Stimulated activated CD8-positive, alpha-beta memory T cell treated with anti-CD3 and anti-CD28 coated beads, Interleukin-4, amount 100 ng/mL, for 24 hours (primary cell): ENCODE measurements around the gene OR52R1.
"Not testable (repeated sequence)": the region's sequence is repeated elsewhere in the genome, so short reads cannot be mapped to it uniquely, and the experiment has no call there.

ENCODE experiments used
- DNase-seq: peaks from one replicate; pipeline ENCODE4 v3.0.0-alpha.2; 2020; ENCODE audit warnings: low read depth

Gene OR52R1

DNA sequence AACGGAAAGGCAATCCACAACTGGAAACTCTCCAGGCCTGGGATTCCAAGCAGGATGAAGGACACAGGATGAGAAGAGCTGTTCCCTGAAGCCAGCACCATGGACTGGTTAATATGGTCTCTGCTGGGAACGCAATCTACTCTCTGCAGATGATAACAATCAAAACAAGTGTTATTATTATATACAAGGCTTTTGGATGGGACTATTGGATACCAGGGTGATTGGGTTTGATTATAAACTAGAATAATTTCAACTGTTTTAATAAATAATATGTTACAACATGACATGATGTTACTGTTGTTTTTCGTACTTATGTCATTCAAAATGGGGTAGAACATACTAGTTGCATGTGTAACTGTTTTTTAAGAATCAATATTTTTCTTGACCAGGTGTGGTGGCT lies at the start of gene OR52R1:
Gene OR52R1, minus strand, starts transcription at position 101 of the 400 bp plus-strand sequence. Its CDS starts 0 bp downstream, at position 101.
- DNase-seq: no peak

DNA sequence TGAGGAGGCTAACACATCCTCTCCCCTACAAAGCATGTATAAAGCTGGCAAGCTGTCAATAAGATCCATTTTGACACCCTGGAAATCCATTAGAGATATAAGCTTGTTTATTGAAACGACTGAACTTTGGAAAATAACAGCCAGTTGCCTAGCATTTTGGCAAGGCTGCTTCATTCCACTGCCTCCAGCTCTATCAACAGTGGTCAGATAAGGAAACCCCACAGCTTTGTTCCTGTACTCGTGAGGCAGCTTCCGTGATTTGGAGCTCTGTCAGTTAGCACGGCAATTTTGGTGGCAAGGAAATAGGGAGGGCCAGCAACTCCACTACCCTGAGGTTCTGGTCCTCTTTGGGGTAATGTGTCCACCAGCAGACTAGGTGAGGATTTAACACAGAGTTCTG lies 46.9 kb upstream of the OR52R1 start:
- no peak for DNase-seq

DNA sequence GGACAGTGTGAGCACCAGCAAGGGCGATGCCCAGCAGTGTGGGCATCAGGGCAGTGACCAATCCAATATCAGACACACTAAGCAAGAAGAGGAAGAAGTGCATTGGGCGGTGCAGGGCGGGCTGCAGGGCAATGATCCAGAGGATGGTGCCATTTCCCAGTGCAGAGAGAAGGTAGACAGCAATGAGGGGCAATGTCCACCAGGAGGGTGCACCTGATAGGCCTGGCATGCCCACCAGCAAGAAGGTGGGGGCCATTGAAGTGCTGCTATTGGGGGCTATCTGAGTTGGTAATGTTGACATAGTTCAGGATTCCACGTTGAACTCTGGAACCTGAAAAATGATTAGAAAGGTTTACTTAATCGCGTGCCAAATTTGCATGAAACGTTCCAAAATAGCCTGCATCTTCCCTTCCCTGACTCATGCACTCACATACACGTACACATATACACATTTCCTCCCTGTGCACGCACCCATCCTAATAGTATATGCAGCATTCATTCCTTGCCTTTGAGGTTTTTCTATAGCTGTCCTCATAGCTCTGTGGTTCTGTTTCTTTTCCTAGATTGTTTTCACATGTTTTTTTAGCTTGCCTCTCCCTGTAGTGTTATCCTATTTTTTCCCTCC lies 44.8 kb upstream of the OR52R1 start, which contains the start of gene OR51S1:
Gene OR51S1, minus strand, starts transcription at position 301 of the 625 bp plus-strand sequence. Its CDS starts 0 bp downstream, at position 301.
- no peak for DNase-seq

DNA sequence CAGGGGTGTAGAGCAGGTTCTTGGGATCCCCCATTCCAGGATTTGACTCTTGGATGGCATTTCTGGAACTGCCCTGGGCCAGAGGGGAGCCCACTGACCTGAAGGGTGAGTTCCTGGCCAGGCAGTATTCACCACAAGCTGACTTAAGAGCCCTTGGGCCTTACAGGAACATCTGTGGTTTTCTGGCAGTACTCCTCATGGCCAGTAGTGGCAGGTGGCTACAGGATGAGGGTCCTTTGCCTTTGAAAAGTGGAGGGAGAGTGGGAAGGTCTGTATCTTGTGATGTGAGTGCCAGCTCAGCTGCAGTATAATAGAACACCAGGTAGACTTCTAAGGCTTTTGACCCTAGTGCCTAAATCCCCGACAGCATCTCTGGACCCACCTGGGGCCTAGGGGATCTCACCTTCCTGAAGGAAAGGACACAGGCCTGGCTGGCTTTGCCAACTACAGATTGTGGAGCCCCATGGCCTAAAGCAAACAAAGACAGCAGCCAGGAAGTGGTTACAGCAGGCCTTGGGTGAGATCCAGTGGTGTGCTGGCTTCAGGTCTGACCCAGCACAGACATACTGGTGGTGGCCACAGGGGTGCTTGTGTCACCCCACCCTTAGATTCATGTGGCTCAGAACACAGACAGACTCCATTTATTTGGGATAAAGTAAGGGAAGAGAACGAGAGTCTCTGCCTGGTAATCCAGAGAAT lies 35.8 kb upstream of the OR52R1 start:
- no peak for DNase-seq

DNA sequence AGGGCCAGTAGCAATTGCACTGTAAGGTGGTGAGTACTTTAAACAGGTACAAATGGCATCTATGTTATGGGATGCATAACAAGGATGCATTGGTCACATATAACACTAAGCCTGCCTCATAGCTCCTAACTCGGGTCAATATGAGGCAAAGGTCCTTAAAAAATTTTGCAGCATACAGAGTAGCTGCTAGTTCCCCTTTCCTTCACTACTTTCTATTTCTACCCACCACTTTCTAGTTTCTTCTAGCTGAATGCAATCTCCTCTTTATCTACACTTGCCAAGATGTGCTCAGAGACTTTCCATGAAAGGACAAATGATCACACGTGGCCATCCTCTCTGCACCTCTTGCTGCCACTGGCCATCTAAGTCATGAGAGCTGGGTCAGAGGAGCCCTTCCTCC lies 26.7 kb upstream of the OR52R1 start:
- DNase-seq: no peak

DNA sequence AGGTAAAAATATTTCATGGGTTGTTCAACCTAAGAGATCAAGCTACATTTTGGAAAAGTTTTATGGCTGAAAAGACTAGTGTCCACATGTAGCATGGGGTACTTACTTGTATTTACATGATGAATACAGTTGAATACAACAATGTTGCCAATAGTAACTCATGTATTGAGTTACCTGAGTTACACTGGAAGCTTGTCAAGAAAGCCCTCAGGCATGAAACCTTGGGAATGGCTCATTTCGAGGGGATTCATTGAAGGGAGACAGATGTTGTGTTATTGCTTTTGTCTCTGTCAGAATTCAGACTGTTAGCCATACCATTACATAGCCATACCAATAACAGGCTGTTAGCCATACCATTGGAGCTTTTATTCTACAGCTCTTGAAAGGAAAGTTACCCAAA lies 26.2 kb upstream of the OR52R1 start:
- DNase-seq: no peak

DNA sequence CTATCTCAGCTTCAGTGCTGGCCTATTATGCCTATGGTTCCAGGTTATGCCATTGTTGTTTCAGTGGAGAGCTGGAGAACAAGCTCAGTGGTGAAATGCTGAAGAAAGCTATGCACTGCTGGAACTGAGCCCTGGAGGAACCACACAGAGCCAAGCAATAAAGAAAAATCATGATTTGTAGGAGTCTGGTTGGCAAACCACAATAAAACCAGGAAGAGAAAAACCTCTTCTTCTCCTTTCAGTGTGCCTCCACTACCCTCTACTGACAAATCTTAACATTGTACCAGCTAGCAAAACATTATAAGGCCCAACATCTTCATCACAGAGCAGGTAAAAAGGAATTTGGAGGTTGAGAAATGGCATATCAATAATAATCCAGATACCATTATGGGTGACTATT lies 22.2 kb upstream of the OR52R1 start:
- DNase-seq: no peak

DNA sequence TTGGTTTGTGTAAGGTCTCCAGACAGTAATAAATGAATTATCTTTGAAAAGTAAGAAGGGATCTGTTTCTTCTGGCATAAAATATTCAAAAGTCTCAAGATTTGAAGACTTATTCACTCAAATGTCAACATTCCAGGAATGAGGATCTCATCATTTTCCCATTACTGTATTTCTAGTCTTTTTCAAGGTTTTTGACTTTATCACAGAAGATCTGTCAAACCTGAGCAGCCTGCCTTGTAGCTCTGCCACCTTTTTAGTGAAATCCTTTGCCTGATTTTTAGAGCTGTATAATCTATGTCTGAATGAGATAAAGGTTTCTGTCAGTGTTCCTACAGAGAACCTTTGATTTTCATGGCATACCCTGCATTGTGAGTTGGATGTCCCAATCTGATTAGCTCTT lies 21.0 kb upstream of the OR52R1 start:
- no peak for DNase-seq

DNA sequence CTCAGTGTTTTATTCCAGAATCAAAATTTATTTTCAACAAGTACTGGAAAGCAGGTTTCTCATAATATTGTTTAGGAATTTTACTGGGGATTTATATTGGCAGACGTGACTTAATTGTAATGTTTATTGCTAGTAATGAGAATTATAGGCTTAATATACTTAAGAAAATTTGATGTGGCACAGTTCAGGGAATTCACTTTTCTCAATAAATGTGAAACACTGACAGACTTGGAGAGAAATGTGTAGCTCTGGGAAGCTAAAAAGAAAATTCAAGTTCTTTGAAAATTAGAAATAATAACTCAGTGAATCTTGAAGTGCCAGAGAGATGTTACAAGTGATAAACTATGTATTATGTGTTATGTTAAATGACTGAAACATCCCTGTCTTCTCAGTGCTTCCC lies 16.8 kb upstream of the OR52R1 start, which contains the start of gene OR51F2:
Gene OR51F2, plus strand, starts transcription at position 301 of the 400 bp plus-strand sequence. CDS start 101 bp downstream, outside the sequence.
- no peak for DNase-seq

DNA sequence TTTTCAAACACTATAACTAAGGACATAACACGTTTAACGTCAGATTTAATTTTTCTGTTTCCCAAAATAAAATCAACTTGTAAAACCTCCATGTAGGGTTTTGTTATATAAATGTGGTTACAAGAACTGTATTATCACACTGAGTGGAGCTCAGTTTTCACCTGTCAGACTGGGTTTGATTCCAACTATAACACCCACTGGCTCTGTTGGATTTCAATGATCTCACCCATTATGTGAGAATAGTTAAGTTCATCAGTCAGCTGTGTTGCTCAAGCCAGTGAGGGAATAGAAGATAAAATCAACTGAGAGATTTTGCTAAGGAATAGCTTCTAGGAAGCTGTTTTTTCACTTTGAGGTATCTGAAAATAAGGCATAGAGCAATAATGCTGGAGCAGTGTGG lies 5.1 kb upstream of the OR52R1 start:
- no peak for DNase-seq

DNA sequence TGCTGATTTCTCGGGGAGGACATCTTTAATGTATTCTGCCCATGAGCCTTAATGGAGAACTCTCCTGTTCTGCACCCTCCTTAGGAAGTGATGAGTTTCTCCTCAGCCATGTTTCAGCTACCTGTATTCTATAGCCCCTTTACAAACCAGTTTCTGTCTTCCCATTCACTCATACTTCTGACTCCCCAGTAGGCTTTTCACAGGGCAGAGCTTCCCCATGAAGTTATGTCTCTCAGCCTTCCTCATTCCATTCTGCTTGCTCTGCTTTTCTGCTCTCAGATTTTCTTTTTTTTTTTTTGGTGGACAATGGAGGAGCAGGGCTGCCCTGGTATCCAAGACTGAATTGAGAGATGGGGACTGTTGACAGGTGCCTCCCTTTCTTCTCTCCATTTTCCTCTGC lies 4.3 kb upstream of the OR52R1 start:
- DNase-seq: no peak

DNA sequence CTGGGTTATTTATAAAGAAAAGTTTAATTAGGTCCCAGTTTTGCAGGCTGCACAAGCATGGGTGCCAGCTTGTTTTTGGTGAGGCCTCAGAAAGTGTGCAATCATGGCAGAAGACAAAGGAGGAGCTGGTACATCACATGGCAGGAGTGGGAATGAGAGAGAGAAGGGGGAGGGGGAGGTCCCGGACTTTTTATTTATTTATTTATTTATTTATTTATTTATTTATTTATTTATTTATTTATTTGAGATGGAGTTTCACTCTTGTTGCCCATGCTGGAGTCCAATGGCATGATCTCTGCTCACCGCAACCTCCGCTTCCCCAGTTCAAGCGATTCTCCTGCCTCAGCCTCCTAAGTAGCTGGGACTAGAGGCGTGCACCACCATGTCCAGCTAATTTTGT lies 2.9 kb downstream of the OR52R1 start:
- DNase-seq: not testable (repeated sequence)

DNA sequence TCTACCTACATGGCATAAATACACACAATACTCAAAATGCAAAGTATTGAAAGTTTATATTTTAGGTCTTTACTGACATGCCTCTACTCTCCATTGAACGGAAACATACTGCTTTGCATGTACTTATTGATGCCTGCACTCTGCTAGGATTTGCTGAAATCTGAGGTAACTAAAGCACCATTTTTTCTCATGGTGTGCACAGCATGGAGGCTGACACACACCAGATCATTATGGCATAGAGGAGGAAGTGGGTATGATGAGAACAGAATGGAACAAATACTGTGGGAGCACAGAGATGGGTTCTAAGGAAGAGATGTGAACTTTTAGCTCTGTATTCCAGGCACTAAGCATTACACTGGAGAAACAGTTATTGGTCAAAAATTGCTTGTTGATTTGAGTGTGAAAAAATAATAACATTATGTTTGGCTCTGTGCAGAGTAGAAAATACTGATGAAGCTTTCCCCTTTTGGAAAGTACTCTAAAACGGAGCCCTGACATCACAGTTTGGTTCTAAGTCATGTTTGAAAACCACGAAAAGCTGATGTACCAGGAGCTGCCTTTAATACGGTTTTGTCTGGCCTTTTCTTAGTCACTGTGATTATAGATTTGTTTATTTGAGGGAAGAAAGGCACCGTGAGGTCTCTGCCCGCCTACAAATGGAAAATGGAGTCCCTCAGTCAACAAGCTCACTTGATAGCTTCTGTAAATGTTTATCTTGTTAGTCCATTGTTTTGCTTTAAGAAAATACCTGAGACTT lies 5.6 kb downstream of the OR52R1 start:
- DNase-seq: no peak

DNA sequence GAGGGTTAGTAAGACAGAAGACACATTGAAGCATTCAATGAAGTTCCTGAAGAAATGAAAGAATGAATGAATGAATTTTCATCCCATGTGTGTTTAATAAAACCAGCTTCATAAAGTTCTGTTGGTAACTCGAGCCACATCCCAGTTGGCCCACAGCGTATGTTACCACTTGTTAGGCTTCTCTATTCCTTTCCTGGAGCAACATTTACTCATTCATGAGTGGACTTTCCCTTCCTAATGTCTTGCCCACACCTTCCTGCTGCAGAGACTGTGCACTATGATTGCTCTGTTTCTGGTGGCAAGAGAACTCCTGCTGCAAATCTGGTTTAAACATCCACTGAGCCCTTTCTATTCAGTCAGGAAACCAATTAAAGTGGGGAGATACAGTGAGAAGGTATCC lies 7.0 kb downstream of the OR52R1 start:
- no peak for DNase-seq

DNA sequence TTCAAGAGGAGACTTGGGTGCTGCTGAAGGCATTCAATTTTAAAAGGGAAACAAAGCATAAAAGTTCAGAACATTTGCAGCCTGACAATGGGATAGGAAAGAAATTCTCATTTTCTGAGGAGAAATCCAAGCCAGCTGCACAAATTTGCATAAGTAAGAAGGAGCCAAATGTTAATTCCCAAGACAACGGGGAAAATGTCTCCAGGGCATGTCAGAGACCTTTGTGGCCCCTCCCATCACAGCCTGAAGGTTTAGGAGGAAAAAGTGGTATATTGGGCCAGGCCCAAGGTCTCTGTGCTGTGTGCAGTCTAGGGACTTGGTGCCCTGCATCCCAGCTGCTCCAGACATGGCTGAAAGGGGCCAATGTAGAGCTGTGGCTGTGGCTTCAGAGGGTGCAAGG lies 21.7 kb downstream of the OR52R1 start:
- DNase-seq: no peak

DNA sequence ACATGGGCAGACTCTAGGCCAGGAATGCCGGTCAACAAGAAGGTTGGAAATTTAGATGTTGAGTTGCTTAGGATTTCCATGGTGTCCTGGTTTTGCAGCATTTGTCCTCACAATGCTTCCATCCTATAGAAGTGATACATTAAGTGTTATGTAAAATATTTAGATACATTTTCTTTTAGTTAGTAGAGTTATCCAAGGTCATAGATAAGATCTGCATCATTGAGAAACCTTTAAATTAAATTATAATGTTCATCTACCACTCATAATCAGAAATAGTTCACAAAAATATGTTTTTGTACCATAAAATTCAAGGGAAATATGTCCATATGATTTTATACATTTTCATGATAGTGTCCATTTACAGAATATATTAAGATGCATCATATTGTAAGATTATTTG lies 34.3 kb downstream of the OR52R1 start, which contains the start of gene OR51F1:
Gene OR51F1, minus strand, starts transcription at position 101 of the 400 bp plus-strand sequence. Its CDS starts 0 bp downstream, at position 101.
- no peak for DNase-seq

DNA sequence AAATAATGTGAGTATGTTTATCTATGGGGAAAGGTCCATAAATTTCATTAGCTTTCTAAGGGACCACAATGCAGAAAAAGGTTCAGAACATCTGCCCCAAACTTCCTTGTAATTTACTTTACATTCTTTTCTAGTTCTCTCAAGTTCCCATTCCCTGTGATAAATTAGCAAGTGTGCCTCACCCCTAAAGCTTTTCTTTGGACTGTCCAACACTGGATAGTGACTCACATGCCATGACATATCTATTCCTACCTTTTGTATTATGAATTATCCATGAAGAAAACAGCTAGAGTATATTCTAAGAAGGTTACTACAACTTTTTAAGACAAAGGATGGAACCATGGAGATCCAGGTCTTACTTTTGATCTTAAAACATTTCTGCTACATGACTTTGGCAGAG lies 36.1 kb downstream of the OR52R1 start:
- no peak for DNase-seq

DNA sequence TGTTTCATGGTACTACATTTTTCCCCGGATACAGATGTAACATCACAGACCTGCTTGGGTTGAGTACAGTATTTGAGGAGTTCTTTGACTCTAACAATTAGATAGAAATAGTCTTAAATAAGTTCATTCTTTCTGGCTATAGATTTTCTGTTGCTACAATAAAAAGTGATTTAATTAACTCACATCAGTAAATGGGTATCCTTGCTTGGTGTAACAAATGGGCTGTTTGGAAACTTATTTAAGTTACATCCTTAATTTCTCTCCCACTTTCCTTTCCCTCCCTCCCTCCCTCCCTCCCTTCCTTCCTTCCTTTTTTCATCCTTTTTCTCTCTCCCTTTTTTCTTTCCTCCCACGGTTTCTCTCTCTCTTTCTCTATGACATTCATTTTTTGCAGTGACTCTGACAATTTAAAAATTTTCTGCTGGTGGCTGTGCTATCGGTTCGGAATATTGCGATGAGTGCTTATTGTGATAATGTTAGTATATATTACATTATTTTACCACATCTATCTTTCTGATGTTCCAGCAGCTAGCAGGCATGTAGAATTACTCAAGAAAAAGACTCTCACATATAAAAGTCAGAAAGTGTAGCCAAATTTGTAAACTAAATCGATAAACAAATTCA lies 37.6 kb downstream of the OR52R1 start:
- DNase-seq: no peak

DNA sequence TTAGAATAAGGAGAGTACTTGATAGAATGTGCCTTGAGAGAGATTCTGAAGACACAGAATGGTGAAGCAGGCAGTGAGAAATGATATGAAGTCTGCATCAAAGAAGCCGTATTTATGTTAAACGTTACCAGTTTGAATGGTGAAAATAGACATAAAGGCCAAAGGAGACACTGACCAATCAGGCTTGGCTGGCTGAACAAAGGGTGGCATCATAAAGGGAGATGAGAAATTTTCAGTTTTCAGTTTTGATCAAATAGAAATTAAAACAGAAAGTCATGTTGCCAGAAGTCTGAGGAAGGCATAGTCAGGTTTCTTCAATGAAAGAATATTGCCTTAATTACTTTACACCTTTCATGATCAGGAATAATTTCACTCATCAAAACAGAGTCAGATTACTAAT lies 41.1 kb downstream of the OR52R1 start:
- no peak for DNase-seq
